Adrenal gland (tissue), 5 donors: ENCODE results near the gene FHOD3.

ENCODE experiments used
- POLR2A ChIP-seq, 2 donors: fragments of 450-650 bp; IDR thresholded peaks; one replicate each; pipeline ENCODE4 v1.6.1; 2017; ENCODE audit warnings: antibody characterized with exemption in 2 of 2, mild to moderate bottlenecking in 2 of 2, moderate library complexity in 1 of 2
- TF ChIP-seq, protein P1 (sequence below), 6 experiments: fragments of 450-650 bp in 4 of 6; fragments of 200-600 bp in 2 of 6; sonication (generic) in 1 of 6; IDR thresholded peaks; 1 replicate in 5 of 6; 2 replicates in 1 of 6; pipeline versions ENCODE4 v1.5.1 to v1.8.0; 2016 to 2021; ENCODE audit warnings: antibody characterized with exemption in 6 of 6, mild to moderate bottlenecking in 2 of 6, moderate library complexity in 1 of 6
- donor health status: DM: no; HTN: no; CAD: no.

DNA sequence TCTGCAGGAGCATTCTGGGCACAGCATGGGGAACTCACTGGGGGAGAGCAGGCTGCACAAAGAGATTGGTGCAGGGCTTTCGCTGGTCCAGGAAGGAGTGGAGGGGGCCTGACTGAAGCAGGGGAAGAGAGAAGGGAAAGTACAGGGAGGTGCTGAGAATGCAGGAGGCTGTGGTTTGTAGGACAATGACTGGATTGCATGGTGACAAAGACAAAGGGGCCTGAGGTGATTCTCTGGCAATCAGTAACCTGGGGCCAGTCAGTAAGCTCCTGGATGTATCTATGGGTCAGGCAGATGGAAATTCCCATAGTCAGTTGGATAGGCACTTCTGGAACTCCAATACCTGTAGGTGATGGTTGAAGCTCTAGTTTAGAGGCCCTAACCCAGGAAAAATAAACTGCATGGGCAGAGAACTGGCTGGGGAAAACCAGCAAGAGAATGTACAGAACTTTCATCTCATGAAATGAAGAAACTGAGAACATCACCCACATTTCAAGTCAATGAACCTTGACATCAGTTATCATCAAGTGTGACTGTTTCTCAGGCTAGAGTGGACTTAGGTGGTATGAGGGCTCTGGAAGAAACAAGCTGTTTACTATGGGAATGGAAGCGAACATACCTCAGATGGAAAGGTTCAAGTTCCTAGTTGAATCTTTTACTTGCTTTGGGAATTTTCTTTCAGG is 338.0 kb downstream of the FHOD3 start:
- TF ChIP-seq, protein P1, sequence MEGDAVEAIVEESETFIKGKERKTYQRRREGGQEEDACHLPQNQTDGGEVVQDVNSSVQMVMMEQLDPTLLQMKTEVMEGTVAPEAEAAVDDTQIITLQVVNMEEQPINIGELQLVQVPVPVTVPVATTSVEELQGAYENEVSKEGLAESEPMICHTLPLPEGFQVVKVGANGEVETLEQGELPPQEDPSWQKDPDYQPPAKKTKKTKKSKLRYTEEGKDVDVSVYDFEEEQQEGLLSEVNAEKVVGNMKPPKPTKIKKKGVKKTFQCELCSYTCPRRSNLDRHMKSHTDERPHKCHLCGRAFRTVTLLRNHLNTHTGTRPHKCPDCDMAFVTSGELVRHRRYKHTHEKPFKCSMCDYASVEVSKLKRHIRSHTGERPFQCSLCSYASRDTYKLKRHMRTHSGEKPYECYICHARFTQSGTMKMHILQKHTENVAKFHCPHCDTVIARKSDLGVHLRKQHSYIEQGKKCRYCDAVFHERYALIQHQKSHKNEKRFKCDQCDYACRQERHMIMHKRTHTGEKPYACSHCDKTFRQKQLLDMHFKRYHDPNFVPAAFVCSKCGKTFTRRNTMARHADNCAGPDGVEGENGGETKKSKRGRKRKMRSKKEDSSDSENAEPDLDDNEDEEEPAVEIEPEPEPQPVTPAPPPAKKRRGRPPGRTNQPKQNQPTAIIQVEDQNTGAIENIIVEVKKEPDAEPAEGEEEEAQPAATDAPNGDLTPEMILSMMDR (IDR thresholded peaks at IDR 0.05): no peak
- no peak for TF ChIP-seq POLR2A (IDR thresholded peaks at IDR 0.05)
